CD4-positive, alpha-beta T cell treated with Interleukin-15 for 1 hour (primary cell): ENCODE measurements around the gene USP19.

Source experiments
- DNase-seq: peaks from one replicate; pipeline ENCODE4 v3.0.0-alpha.2; 2020

Gene USP19

GRCh38 chr3:49098429-49098828 lies 22.2 kb downstream of the USP19 start:
- DNase-seq: no peak

GRCh38 chr3:49093853-49094767 lies 26.5 kb downstream of the USP19 start, which contains the start of gene QRICH1:
TSS of gene QRICH1 (minus strand) at chr3:49094071. CDS start at chr3:49077017, 17,054 bp downstream.
- DNase-seq: peak; percentile 96

- peak; percentile 83 for DNase-seq
Measured at GRCh38 chr3:49092938-49093852, 27.4 kb downstream of the USP19 start.

GRCh38 chr3:49081429-49081828 lies 39.2 kb downstream of the USP19 start:
- no peak for DNase-seq

- no peak for DNase-seq
Measured at GRCh38 chr3:49079270-49079669, 41.4 kb downstream of the USP19 start.

GRCh38 chr3:49076646-49077045 lies 44.0 kb downstream of the USP19 start:
- DNase-seq: no peak

GRCh38 chr3:49076116-49076515 lies 44.5 kb downstream of the USP19 start:
- no peak for DNase-seq
